ENCODE results near the gene LINGO3.

Gene LINGO3

GRCh38 chr19:2339644-2340310 lies 31.8 kb upstream of the LINGO3 start:
- DNase-seq (ENCODE audit: low read depth): no peak

GRCh38 chr19:2338751-2339643 lies 31.0 kb upstream of the LINGO3 start:
- DNase-seq (ENCODE audit: low read depth): no peak

GRCh38 chr19:2338055-2338615 lies 30.2 kb upstream of the LINGO3 start:
- no peak for DNase-seq (ENCODE audit: low read depth)

GRCh38 chr19:2337329-2337707 lies 29.4 kb upstream of the LINGO3 start:
- DNase-seq (ENCODE audit: low read depth): no peak

GRCh38 chr19:2336528-2337328 lies 28.8 kb upstream of the LINGO3 start:
- no peak for DNase-seq (ENCODE audit: low read depth)

- no peak for DNase-seq (ENCODE audit: low read depth)
These were observed 27.9 kb upstream of the LINGO3 start for GRCh38 chr19:2335848-2336247.

- DNase-seq (ENCODE audit: low read depth): no peak
These were observed 27.3 kb upstream of the LINGO3 start for GRCh38 chr19:2334986-2335846.

GRCh38 chr19:2334426-2334825 lies 26.5 kb upstream of the LINGO3 start:
- DNase-seq (ENCODE audit: low read depth): no peak

- no peak for DNase-seq (ENCODE audit: low read depth)
These were observed 25.9 kb upstream of the LINGO3 start for GRCh38 chr19:2333807-2334211.

- DNase-seq (ENCODE audit: low read depth): no peak
These were observed 25.3 kb upstream of the LINGO3 start for GRCh38 chr19:2333027-2333806.

GRCh38 chr19:2332341-2333026 lies 24.5 kb upstream of the LINGO3 start:
- no peak for DNase-seq (ENCODE audit: low read depth)

- no peak for DNase-seq (ENCODE audit: low read depth)
These were observed 23.8 kb upstream of the LINGO3 start for GRCh38 chr19:2331601-2332246.

GRCh38 chr19:2330632-2331284 lies 22.8 kb upstream of the LINGO3 start:
- no peak for DNase-seq (ENCODE audit: low read depth)

- DNase-seq (ENCODE audit: low read depth): no peak
These were observed 22.3 kb upstream of the LINGO3 start for GRCh38 chr19:2330255-2330631.

- DNase-seq (ENCODE audit: low read depth): no peak
These were observed 21.6 kb upstream of the LINGO3 start for GRCh38 chr19:2329501-2329916.

- no peak for DNase-seq (ENCODE audit: low read depth)
These were observed 21.2 kb upstream of the LINGO3 start for GRCh38 chr19:2329149-2329478.

GRCh38 chr19:2328401-2329148 lies 20.6 kb upstream of the LINGO3 start, which contains the start of the genes LSM7 and SPPL2B:
Gene LSM7 (minus strand): TSS chr19:2328586. CDS start chr19:2328566, 20 bp downstream.
Gene SPPL2B (plus strand): TSS chr19:2328684. CDS start chr19:2328710, 26 bp downstream.
- peak; percentile 92 for DNase-seq (ENCODE audit: low read depth)

- peak; percentile 47 for DNase-seq (ENCODE audit: low read depth)
These were observed 19.9 kb upstream of the LINGO3 start for GRCh38 chr19:2327773-2328400.

Data from stimulated activated CD8-positive, alpha-beta memory T cell treated with anti-CD3 and anti-CD28 coated beads, Interleukin-4, amount 100 ng/mL, for 24 hours (primary cell).